Measurements from ENCODE around the gene TIMP2. TPM values are rescaled to one million over a fixed set of nuclear protein-coding genes. Genes with fewer than 3 reads are reported as not detected.

TIMP2 gene
- total RNA-seq, 1 experiment from 2014 or later = 29.0 TPM

DNA sequence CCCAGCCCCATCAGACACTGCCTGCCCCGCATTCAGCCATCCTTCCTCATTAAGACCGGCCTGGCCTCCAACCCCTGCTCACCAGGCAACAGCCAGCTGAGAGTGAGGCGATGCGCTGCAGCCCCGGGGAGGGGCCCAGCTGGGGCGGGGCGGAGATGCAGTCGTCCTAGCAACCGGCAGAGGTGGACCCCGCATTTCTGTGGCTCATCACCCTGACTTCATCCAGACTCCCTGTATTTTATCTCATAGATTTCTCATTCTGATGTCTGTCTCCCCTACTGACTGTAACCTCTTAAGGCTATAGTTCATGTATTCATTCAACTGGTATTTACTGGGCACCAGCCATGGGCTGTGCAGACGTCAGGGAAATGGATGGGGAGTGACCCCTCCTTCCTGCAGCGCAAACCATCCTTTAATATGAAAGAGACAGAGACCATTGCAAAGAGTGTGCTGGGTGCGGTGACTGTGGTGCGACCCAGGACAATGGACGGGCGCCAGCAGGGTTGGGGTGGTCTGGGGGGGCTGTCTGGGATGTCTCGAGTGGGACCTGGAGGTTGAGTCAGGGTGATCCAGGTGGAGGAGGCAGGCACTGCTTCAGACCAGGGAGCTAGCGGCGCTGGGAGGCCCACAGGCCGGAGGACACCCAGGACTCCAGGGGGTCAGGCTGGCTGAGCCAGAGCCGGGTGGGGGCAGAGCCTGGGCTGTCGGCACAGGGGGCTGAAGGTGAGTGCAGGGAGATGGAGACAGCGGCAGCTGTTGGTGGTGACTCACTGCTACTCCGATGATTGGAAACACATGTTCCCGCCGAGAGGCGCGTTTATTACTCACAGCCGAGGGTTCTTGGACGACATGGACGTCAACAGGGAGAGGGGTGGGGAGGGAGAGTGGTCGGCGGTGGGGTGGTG, 10.5 kb upstream of the TIMP2 start:
- TF ChIP-seq, protein P1, sequence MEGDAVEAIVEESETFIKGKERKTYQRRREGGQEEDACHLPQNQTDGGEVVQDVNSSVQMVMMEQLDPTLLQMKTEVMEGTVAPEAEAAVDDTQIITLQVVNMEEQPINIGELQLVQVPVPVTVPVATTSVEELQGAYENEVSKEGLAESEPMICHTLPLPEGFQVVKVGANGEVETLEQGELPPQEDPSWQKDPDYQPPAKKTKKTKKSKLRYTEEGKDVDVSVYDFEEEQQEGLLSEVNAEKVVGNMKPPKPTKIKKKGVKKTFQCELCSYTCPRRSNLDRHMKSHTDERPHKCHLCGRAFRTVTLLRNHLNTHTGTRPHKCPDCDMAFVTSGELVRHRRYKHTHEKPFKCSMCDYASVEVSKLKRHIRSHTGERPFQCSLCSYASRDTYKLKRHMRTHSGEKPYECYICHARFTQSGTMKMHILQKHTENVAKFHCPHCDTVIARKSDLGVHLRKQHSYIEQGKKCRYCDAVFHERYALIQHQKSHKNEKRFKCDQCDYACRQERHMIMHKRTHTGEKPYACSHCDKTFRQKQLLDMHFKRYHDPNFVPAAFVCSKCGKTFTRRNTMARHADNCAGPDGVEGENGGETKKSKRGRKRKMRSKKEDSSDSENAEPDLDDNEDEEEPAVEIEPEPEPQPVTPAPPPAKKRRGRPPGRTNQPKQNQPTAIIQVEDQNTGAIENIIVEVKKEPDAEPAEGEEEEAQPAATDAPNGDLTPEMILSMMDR (conservative IDR thresholded peaks at IDR 0.05) = no peak
- Histone ChIP-seq H2BK20ac (ENCODE audit: low read depth, low read length, poor library complexity, severe bottlenecking) (no peak overlapping the region), H3K4me1 (ENCODE audit: insufficient read depth, low read length) (no peaks in the 10 kb centered on the region), H3K56ac (ENCODE audit: insufficient read length, low read depth, low read length) (no peak overlapping the region), H2BK5ac (ENCODE audit: insufficient read length, low read length) (no peak overlapping the region), H3K27me3 (ENCODE audit: insufficient read depth, low read length) (no peaks in the 10 kb centered on the region), H4K5ac (ENCODE audit: insufficient read length, low read depth, low read length) (no peak overlapping the region), H2AK5ac (ENCODE audit: insufficient read length, low read length) (no peak overlapping the region), H3K4me2 (ENCODE audit: insufficient read depth, insufficient read length, low read length) (no peak overlapping the region), H3K9ac (ENCODE audit: extremely low read depth, insufficient read length, low read length) (no peak overlapping the region), H4K8ac (replicated peaks; ENCODE audit: insufficient read length, low read depth, low read length) (no peak overlapping the region), H2AFZ (ENCODE audit: low read length) (no peak overlapping the region), H3K18ac (ENCODE audit: insufficient read length, low read depth, low read length) (no peak overlapping the region), H3T11ph (ENCODE audit: low read length) (no peak overlapping the region), H4K91ac (ENCODE audit: insufficient read length, low read depth, low read length) (no peak overlapping the region), H3K79me2 (ENCODE audit: insufficient read depth, low read length) (no peaks in the 10 kb centered on the region), H3K79me1 (ENCODE audit: insufficient read depth, low read depth, low read length, poor library complexity, severe bottlenecking) (no peaks in the 10 kb centered on the region), H3K4ac (ENCODE audit: low read depth, low read length) (no peak overlapping the region), H3K23me2 (ENCODE audit: insufficient read length, low read depth, low read length, poor library complexity, severe bottlenecking) (no peaks in the 10 kb centered on the region), H3K14ac (ENCODE audit: insufficient read depth, low read length) (no peak overlapping the region; the same call in 1 of the 2 replicates), H2BK12ac (ENCODE audit: insufficient read length, low read depth, low read length) (no peak overlapping the region), H3K9me3 (ENCODE audit: control insufficient read depth, low read depth, low read length) (no peaks in the 10 kb centered on the region), H4K20me1 (ENCODE audit: control insufficient read depth, insufficient read depth, insufficient read length) (no peaks in the 10 kb centered on the region), H3K23ac (ENCODE audit: insufficient read length, low read depth, low read length) (no peak overlapping the region), H3K27ac (ENCODE audit: insufficient read length, low read depth, low read length) (no peak overlapping the region), H2BK15ac (ENCODE audit: low read depth, low read length) (no peak overlapping the region), H2BK120ac (ENCODE audit: low read depth, low read length, poor library complexity, severe bottlenecking) (no peak overlapping the region)
- H3K27me3 Mint-ChIP-seq (ENCODE audit: low read depth) = peaks cover 3% of the 10 kb centered on the region
- WGBS (ENCODE audit: extremely low coverage, insufficient read length, low lambda C conversion rate) = no CpG with 5 or more reads among the region's 33 CpGs
- DNase-seq = peak; percentile 29
- no peak overlapping the region for H3K27ac Mint-ChIP-seq
- no peak overlapping the region for H3K4me3 Mint-ChIP-seq
- H3K4me1 Mint-ChIP-seq = peaks cover 13 to 26% of the 10 kb centered on the region in 2 experiments
- H3K9me3 Mint-ChIP-seq = no peaks in the 10 kb centered on the region
- H3K36me3 Mint-ChIP-seq (ENCODE audit: insufficient read depth in 1 of 3, low read depth in 3 of 3) = no peaks in the 10 kb centered on the region

Measured in H9 (cell line).